Measurements from ENCODE around the gene CA5A.
A peak's percentile ranks its signal among the peaks of the same experiment; 100 is the strongest.

The CA5A gene

GRCh38 chr16:87847467-87847784, 88.9 kb downstream of the CA5A start:
- no peak for FAIRE-seq
- TF ChIP-seq POLR2AphosphoS5 (IDR thresholded peaks at IDR 0.05; ENCODE audit: low read depth, low read length) (no peak), TAF1 (IDR thresholded peaks at IDR 0.05; ENCODE audit: borderline replicate concordance, low read depth, low read length) (no peak), POLR2A (IDR thresholded peaks at IDR 0.05; ENCODE audit: low read depth, low read length) (no peak; the same call in 1 of the 2 replicates)
- no peak for DNase-seq (ENCODE audit: insufficient read length)

- DNase-seq (ENCODE audit: insufficient read length) = no peak
- TF ChIP-seq POLR2AphosphoS5 (IDR thresholded peaks at IDR 0.05; ENCODE audit: low read depth, low read length) (no peak), POLR2A (IDR thresholded peaks at IDR 0.05; ENCODE audit: low read depth, low read length) (no peak), TAF1 (IDR thresholded peaks at IDR 0.05; ENCODE audit: borderline replicate concordance, low read depth, low read length) (no peak)
- FAIRE-seq = no peak
Observed at GRCh38 chr16:87846705-87847466, 89.4 kb downstream of the CA5A start.

- TF ChIP-seq TAF1 (IDR thresholded peaks at IDR 0.05; ENCODE audit: borderline replicate concordance, low read depth, low read length) (no peak), POLR2A (IDR thresholded peaks at IDR 0.05; ENCODE audit: low read depth, low read length) (no peak), POLR2AphosphoS5 (IDR thresholded peaks at IDR 0.05; ENCODE audit: low read depth, low read length) (no peak)
- FAIRE-seq = no peak
- DNase-seq (ENCODE audit: insufficient read length) = no peak
Observed at GRCh38 chr16:87845807-87846619, 90.3 kb downstream of the CA5A start.

- TF ChIP-seq TAF1 (IDR thresholded peaks at IDR 0.05; ENCODE audit: borderline replicate concordance, low read depth, low read length) = no peak
- TF ChIP-seq POLR2A (IDR thresholded peaks at IDR 0.05; ENCODE audit: low read depth, low read length) = no peak
- TF ChIP-seq POLR2AphosphoS5 (IDR thresholded peaks at IDR 0.05; ENCODE audit: low read depth, low read length) = no peak
- FAIRE-seq = no peak
- no peak for DNase-seq (ENCODE audit: insufficient read length)
Observed at GRCh38 chr16:87845213-87845612, 91.1 kb downstream of the CA5A start.

GRCh38 chr16:87844809-87845208, 91.5 kb downstream of the CA5A start:
- FAIRE-seq (no peak), DNase-seq (ENCODE audit: insufficient read length) (no peak)

DNA sequence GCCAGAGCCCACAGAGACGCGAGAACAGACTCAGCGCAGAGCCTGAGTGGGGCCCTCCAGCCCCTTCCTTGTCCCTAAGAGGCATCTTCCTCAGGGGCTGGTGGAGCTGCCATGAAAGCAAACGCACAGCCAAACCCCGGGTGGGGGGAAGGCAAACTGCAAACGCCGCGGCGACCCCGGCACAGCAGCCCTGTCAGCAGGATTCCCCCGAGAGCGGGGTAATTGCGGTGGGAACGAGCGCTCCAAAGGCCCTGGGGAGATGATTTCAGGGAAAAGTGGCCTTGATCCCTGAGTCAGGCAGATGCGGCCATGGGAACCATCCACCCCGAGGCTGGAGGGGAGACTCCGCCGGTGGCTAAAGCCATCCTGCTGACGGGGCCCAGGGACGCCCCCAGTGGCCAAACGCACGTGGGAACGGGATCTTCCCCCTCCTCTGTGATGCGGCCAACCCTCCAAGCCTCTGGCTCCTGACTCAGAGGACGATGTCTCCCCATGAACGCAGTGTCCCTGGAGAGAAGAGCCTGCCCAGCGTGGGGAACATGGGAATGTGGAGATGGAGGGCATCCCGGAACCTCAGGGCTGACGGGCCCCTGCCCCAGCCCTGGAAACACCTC, 92.1 kb downstream of the CA5A start:
- TF ChIP-seq POLR2AphosphoS5 (IDR thresholded peaks at IDR 0.05; ENCODE audit: low read depth, low read length) (no peak), POLR2A (IDR thresholded peaks at IDR 0.05; ENCODE audit: low read depth, low read length) (no peak), TAF1 (IDR thresholded peaks at IDR 0.05; ENCODE audit: borderline replicate concordance, low read depth, low read length) (no peak)
- FAIRE-seq (no peak), DNase-seq (ENCODE audit: insufficient read length) (no peak)

More at GRCh38 chr16:87844809-87845208, 91.5 kb downstream of the CA5A start:
- TF ChIP-seq POLR2AphosphoS5 (IDR thresholded peaks at IDR 0.05; ENCODE audit: low read depth, low read length) (no peak), POLR2A (IDR thresholded peaks at IDR 0.05; ENCODE audit: low read depth, low read length) (no peak), TAF1 (IDR thresholded peaks at IDR 0.05; ENCODE audit: borderline replicate concordance, low read depth, low read length) (no peak)

GRCh38 chr16:87843678-87844105, 92.6 kb downstream of the CA5A start:
- DNase-seq (ENCODE audit: insufficient read length) (no peak), FAIRE-seq (no peak)
- TF ChIP-seq POLR2AphosphoS5 (IDR thresholded peaks at IDR 0.05; ENCODE audit: low read depth, low read length) (no peak), POLR2A (IDR thresholded peaks at IDR 0.05; ENCODE audit: low read depth, low read length) (no peak), TAF1 (IDR thresholded peaks at IDR 0.05; ENCODE audit: borderline replicate concordance, low read depth, low read length) (no peak)

GRCh38 chr16:87842209-87842869, 94.0 kb downstream of the CA5A start:
- TF ChIP-seq POLR2AphosphoS5 (IDR thresholded peaks at IDR 0.05; ENCODE audit: low read depth, low read length) = no peak; the same call in 1 of the 2 replicates
- TF ChIP-seq TAF1 (IDR thresholded peaks at IDR 0.05; ENCODE audit: borderline replicate concordance, low read depth, low read length) = no peak
- no peak for TF ChIP-seq POLR2A (IDR thresholded peaks at IDR 0.05; ENCODE audit: low read depth, low read length)
- FAIRE-seq (no peak), DNase-seq (ENCODE audit: insufficient read length) (no peak)

DNA sequence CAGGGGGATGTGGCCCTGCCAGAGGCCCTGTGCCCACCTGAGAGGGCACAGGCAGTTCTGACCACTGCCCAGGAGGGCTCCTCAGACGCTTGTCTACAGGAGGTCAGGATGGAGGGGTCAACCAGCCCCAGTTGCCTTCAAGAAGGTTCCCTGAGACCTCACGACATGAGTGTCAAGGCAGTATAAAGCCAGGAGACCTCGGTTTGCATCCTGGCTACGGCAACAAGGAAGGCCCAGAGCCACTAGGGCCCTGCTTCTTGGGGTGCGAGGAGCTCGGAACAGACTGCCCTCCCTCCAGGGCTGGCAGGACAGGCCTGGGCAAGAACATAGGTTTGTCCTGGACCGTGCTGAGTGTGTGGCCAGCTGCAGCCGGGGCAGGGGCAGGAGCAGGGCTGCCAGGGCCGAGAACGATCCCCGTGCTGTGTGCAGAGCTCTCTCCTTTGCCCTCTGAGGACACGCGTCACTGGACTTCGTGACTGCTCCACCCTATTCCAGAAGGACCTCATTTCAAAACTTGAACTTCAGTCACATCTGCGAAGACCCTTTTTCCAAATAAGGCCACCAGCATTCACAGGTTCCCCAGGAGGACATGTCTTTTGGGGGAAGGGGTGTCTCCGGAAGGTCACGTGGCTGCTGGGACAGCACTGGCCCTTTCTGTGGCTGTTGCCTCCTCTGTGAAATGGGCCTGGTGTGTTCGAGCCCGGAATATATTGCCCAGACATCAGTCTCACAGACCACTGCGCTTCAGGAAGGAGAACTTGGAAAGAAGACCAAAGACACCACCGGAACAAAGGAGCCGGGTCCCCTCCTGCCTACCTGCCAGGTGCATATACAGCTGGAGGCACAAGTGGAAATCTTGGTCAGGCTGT, 94.8 kb downstream of the CA5A start:
- no peak for FAIRE-seq
- no peak for DNase-seq (ENCODE audit: insufficient read length)
- no peak for TF ChIP-seq TAF1 (IDR thresholded peaks at IDR 0.05; ENCODE audit: borderline replicate concordance, low read depth, low read length)
- 0 out of 2 replicates have a peak, but pooled peaks have one; percentile 16 for TF ChIP-seq POLR2AphosphoS5 (IDR thresholded peaks at IDR 0.05; ENCODE audit: low read depth, low read length)

DNA sequence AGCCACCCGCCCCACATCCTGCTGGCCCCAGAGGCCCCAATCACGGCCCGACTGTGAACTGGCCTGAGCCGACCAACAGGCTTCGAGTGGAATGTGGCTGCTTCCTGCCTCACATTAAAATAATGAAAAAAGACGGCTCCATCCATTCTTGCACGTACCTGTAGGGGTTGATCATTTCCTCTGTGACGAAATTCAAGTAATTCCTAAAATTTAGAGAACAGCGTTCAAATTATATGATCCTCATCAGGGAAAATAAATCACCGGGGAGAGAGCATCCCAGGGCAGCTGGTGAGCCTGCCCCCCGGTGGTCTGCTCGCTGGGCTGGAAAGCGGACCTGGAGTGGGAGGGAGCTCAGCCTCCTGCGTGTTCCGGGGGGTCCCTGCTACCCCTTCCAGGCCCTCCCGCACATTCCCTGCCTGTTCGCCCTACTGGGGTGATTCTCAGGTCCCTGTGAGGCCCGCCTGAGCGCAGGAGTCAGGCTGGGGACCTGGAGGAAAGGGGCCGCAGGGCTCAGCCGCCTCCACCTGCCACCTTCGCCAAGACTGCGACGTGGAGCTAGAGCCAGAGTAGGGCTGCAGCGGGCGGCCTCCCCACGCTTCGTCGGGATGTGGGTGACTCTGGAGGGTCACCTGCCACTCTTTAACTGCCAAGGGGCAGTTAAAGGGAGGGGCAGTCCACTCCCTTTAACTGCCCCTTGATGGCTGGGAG, 95.9 kb downstream of the CA5A start:
- TF ChIP-seq TAF1 (IDR thresholded peaks at IDR 0.05; ENCODE audit: borderline replicate concordance, low read depth, low read length) (no peak), POLR2A (IDR thresholded peaks at IDR 0.05; ENCODE audit: low read depth, low read length) (no peak), POLR2AphosphoS5 (IDR thresholded peaks at IDR 0.05; ENCODE audit: low read depth, low read length) (no peak)
- no peak for FAIRE-seq
- DNase-seq (ENCODE audit: insufficient read length) = no peak
